GM19463 (cell line): ENCODE results near the gene SURF2.
"Not testable (repeated sequence)": the region's sequence is repeated elsewhere in the genome, so short reads cannot be mapped to it uniquely, and the experiment has no call there.

Source experiments
- ATAC-seq: cut with Tn5 transposase; IDR thresholded peaks from one replicate; pipeline ENCODE4 v1.9.1; 2021; ENCODE audit warnings: mild to moderate bottlenecking, moderate library complexity; ENCODE audit not compliant: unreplicated experiment

Gene SURF2

GRCh38 chr9:133356391-133357091 is at the start of gene SURF2, which contains the start of gene SURF1:
Gene SURF2 (plus strand): TSS chr9:133356550. CDS start chr9:133356593, 43 bp downstream.
Gene SURF1 (minus strand): TSS chr9:133356487. CDS start chr9:133356453, 34 bp downstream.
- ATAC-seq: peak; percentile 76

DNA sequence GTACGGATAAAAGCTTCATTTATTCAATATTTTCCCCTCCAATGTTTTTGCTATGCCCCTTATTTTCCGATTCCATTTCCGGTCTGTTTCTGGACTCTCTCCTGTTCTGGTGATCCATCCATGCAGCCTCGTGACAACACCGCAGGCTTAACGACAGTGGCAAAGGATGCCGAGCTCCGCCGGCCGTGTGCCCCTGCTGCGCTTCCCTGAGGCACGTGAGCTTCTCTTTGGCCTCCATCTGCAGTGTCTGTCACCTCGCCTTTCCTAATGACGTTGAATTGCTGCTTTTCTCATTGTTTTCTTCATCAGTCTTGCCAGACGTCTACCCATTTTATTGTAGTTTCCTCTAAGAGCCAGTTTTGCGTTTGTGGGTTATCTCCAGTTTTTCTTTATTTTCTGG is 49.0 kb upstream of the SURF2 start:
- ATAC-seq: no peak

DNA sequence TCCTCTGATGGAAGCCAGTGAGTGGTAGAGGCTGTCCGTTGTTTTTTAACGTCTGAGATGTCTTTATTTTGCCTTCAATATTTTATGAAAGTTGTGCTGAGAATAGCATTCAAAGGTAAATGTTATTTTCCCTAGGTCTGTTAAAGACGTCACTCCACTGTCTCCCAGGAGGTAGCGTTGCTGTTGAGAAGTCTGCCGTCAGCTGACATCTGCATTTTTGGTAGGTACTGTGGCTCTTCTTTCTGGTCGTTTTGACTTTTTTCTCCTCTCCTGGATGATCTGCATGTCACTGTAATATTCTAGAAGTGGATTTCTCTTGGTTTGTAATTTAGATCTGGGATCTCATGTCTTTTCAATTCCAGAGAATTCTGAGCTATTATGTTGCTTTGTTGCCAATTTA is 46.7 kb upstream of the SURF2 start:
- no peak for ATAC-seq

GRCh38 chr9:133315997-133316396 is 40.4 kb upstream of the SURF2 start:
- no peak for ATAC-seq

DNA sequence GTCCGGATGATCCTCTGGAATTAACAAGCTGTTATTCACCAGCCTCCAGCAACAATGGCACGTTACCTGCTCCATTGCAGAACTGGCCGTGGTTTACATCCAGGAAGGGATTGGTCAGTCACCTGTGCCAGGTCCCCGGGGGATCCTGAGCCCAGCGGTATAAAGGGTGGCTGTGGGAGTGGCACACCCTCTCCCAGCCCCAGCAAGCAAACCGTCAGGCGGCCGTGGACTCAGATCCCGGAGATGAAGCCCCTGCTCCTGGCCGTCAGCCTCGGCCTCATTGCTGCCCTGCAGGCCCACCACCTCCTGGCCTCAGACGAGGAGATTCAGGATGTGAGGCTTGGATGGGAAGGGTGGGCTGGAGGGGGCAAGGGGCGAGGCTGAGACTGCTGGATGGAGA is 38.8 kb upstream of the SURF2 start:
- not testable (repeated sequence) for ATAC-seq

DNA sequence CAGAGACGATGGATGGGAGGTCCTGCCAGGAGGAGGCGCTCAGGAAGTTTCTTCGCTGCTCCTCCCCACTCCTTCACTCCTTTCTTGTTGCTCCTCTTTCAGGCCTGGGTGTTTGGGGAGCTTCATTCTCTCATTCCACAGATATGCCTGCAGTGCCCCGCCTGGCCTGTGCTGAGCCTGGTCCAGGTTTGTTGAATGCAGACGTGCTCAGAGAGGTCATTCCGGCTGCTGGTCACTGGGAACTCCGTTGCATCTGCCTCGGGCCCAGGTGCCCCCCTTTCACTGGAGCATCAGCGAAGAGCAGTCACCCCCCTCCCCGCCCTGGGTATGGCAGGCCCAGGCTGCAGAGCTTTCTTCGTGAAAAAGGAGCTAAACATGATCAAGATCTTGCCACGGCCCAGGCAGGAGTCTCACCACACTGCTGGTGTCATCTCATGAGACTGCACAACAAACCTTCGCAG is 35.9 kb upstream of the SURF2 start:
- ATAC-seq: no peak

GRCh38 chr9:133321411-133321935 is 34.9 kb upstream of the SURF2 start:
- no peak for ATAC-seq

- no peak for ATAC-seq
These were observed 33.6 kb upstream of the SURF2 start for GRCh38 chr9:133322701-133323100.

DNA sequence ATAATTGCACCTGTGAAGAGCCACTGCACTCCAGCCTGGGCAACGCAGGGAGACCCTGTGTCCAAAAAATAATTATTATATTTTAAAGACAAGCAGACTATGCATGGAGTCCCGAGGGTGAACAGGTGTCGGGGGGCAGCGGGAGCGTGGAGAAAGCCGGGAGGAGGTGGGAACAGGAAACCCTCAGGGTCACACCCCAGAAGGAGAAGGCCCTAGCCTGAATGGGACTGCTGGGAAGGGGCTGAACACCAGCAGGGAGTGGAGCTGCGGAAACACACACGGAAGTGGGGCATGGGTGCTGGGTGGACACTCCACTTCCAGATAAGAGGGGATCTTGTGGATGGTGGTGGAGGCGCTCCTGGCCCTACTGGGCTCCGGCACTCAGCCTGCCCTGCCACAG is 33.1 kb upstream of the SURF2 start:
- no peak for ATAC-seq

- no peak for ATAC-seq
These were observed 32.2 kb upstream of the SURF2 start for GRCh38 chr9:133323991-133324703.

DNA sequence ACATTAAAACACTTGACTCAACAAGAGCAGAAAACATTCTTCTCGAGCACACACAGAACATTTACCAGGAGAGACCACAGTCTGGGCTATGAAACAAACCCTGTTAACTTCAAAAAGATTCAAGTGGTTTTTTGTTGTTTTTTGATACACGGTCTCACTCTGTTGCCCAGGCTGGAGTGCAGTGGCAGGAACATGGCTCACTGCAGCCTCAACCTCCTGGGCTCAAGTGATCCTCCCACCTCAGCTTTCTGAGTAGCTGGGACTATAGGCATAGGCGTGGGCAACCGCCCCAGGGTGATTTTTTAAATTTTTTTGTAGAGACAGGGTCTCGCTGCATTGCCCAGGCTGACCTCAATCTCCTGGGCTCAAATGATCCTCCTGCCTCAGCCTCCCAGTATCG is 29.3 kb upstream of the SURF2 start:
- not testable (repeated sequence) for ATAC-seq

DNA sequence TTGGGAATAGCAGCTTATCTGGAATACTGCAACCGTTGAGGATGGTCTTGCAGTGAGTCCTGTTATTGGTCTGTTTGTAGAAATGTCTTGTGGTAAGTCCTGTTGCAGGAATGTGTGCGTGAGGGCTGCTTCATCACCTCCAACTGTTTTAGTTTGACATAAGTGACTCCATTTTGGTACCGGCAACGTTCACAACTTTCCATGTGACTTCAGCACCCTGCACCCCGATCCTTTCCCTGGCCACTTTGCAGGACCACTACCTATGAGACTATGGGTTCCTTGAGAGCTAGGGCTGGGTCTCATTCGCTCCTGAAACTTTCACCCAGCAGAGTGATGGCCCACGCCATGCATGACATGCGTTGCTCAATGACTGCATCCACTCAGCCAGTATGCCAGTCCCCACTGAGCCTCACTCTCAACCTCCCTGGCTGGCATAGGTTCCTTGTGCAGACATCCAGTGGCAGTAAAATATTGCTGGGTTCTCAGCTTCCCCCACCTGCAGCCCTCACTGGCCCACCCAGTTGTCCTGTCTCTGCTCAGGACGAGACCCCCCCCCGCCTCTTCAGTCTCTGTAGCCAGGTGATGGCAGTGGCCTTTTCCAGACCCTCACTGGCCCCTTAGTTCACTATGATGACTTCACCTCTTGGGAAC is 28.4 kb upstream of the SURF2 start:
- ATAC-seq: no peak

DNA sequence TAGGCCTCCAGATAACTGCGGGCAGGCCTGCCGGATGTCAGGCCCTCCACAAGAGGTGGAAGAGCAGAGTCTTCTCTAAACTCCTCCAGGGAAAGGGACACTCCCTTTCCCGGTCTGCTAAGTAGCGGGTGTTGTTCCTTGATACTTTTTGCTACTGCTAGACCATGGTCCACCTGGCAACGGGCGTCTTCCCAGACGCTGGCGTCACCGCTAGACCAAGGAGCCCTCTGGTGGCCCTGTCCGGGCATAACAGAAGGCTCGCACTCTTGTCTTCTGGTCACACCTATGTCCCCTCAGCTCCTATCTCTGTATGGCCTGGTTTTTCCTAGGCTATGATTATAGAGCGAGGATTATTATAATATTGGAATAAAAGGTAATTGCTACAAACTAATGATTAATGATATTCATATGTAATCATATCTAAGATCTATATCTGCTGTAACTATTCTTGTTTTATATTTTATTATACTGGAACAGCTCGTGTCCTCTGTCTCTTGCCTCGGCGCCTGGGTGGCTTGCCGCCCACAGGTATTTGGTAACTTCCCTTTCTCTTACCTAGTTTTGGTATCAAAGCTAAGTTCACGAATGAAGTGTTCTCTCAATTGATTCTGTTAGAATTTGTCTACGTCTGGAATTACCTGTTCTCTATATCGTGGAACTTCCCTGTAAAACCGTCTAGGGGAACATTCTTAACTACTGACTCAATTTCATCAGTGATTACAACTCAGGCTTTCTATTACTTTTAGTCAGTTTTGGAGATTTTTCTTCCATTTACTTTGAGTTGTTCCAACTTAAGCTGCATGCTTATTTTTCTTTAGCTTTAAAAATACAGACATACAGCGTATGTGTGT is 26.8 kb upstream of the SURF2 start:
- not testable (repeated sequence) for ATAC-seq

DNA sequence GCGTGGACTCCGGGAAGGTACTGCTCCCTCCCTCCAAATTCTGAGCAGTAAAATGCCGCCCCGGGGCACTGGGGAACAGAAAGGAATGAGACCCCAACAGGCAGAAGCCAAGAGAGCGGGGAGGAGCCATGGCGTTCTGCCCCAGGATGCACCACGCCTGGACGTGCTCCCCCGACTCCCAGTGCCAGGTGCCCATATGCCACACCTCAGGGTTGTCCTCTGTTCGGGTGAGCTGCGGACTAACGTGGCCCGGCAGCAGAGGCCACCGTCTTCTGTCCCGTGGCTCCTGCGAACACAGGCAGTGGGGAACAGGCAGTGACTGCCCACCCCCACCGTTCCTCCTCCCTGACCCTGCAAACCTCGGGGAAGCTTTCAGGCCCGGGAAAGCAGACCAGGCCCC is 25.1 kb upstream of the SURF2 start:
- no peak for ATAC-seq

DNA sequence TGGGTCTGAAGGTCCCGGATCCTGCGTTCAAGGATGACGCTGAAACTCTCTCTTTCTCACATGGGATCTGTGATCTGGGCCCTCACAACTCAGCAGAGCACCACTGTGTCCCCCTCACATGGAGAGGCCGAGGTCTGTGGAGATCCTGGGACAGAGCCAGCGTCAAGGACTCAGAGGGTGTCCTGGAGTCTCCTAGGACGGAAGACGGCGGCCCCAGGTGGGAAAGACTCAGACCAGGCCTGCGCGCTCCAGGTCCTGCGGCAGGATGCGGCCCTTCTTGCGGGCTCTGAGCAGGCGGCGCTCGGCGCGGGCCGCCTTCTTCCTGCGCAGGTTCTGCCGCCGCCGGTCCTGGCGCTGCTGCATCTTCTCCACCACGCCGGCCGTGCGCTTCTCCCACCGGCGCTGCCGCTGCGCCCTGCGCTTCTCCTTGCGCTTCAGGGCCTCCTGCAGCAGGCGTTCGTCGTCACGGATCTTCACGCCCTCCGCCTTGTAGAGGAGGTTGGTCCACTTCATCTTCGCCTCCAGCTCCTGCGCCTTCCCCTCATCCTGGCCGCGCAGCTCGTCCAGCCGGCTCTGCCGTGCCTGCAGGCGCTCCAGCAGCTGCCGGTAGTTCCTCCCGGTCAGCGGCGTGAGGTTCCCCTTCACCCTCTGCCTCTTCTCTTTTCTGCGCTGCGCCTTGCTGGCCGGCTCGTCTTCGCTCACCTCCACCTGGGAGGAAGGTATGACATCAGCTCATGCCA is 24.5 kb upstream of the SURF2 start:
- ATAC-seq: no peak

DNA sequence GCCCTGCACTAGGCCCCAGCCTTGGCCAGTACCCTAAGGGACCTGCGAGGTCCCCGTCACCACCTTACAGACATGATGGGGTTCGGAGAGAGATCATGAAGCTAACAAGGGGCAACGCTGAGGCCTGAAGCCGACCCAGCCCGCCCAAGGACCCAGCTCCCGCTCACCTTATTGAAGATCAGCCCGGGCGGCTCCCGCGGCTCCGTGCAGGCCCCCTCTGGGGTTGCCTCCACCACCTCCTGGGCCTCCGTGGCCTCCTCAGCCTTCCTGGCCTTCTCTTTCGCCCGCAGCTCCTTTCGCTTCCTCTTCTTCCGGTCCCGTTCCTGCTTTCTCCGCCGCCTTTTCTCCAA is 24.0 kb upstream of the SURF2 start:
- ATAC-seq: no peak

DNA sequence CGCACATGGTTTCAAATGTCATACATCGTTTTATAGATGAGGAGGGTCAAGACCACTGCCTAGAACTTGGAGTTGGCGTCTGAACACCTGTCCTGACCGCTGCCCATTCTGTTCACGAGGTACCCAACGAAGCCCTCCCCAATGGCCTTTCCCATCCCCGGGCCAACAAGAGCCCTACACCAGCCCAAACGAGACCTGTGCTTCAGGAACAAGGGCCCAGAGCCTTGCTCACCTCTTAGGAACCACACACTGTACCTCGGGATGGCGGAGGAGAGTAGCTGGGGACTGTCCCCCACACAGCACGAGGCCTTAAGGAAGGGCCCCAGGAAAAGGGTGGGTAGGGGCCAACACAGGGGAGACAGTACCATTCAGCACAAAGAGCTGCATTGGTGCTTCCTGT is 23.3 kb upstream of the SURF2 start:
- ATAC-seq: no peak

DNA sequence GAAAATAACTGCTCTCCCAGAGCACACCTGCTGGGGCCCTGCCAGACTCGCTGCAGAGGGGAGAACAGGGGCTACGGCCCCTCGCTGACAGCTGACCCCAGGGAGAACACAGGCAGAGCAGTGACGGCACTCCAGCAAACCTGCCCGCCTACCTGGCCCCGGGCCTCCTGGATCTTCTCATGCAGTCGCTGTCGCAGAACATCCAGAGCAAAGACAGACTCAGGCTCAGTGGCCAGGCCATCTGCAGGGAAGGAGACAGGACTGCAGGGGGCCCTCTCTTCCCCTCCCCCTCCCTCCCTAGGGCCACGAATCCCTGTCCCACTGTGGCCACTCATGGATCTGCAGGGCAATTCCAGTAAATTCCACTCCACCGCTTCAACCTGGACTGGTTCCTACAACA is 22.8 kb upstream of the SURF2 start:
- ATAC-seq: no peak

GRCh38 chr9:133334161-133334560 is 22.2 kb upstream of the SURF2 start:
- ATAC-seq: no peak

DNA sequence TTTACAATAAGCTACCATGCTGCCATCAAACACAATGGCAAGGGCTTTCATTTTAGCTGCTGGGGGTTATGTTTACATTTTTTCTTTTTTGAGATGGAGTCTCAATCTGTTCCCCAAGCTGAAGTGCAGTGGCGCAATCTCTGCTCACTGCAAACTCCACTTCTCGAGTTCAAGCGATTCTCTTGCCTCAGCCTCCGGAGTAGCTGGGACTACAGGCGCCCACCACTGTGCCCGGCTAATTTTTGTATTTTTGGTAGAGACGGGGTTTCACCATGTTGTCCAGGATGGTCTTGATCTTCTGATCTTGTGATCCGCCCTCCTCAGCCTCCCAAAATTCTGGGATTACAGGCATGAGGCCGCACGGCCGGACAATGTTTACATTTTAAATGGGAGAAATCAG is 21.5 kb upstream of the SURF2 start:
- not testable (repeated sequence) for ATAC-seq
